Fibroblast of villous mesenchyme (primary cell): ENCODE data around the gene VPS39. TPM values are rescaled to one million over a fixed set of nuclear protein-coding genes. Genes with fewer than 3 reads are reported as not detected.

Experiments used
- DNase-seq: peaks from one replicate; pipeline ENCODE4 v3.0.0-alpha.2; 2010; ENCODE audit warnings: low read depth
- H3K4me3 ChIP-seq: 2 replicates; pipeline ENCODE4 v1.5.1; 2011; ENCODE audit warnings: low read depth, mild to moderate bottlenecking, low read length
- total RNA-seq: library from RNA; depleted of rRNA; stranded (reverse); fragments of >200 nt; gene quantifications from 2 replicates; pipeline ENCODE4 v1.2.3, GENCODE V29; 2012
- TF ChIP-seq, protein P1 (sequence below): IDR thresholded peaks from 2 replicates; pipeline ENCODE4 v1.5.1; 2012; ENCODE audit warnings: low read depth, mild to moderate bottlenecking, low read length; ENCODE audit not compliant: insufficient read depth

The VPS39 gene
- total RNA-seq, 1 donor, result 70.4 TPM

DNA sequence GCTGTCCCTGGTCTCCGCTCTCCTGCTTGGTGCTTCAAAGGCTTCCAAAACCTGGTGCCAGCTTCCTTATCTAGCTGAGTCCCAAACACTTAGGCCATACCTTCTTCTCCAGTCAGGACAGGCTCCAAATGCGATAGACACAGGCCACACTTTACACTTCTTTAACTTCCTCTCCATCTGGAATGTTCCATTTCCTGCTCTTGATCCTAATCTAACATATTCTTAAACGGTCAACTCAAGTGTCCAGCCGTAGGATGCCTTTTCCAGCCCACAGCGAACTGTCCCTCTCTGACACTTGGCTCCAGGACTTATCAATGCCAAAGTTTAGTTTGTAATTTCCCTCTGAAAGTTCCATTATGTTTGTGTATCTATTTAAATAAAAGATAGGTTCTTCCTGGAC is 32.4 kb downstream of the VPS39 start:
- DNase-seq, result no peak
- TF ChIP-seq, protein P1, sequence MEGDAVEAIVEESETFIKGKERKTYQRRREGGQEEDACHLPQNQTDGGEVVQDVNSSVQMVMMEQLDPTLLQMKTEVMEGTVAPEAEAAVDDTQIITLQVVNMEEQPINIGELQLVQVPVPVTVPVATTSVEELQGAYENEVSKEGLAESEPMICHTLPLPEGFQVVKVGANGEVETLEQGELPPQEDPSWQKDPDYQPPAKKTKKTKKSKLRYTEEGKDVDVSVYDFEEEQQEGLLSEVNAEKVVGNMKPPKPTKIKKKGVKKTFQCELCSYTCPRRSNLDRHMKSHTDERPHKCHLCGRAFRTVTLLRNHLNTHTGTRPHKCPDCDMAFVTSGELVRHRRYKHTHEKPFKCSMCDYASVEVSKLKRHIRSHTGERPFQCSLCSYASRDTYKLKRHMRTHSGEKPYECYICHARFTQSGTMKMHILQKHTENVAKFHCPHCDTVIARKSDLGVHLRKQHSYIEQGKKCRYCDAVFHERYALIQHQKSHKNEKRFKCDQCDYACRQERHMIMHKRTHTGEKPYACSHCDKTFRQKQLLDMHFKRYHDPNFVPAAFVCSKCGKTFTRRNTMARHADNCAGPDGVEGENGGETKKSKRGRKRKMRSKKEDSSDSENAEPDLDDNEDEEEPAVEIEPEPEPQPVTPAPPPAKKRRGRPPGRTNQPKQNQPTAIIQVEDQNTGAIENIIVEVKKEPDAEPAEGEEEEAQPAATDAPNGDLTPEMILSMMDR, result no peak
- no peak overlapping the region for H3K4me3 ChIP-seq

DNA sequence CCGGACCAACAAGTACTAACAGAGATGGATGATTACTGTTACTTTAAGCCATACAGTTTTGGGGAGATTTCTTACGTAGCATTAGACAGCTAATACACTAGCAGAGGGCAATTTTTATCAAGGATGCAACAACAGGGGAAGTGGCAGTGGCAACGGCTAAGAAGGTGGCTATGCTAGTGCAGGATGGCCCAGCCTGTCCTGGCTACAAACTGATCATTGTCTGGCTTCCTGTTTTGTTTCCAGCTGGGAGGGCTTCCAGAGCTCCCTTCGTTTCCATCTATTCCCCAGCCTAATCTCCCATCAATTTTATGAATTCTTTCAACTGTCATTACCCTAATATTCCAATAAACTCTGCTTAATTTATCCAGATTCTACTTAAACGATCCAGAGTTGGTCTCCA is 35.6 kb downstream of the VPS39 start:
- TF ChIP-seq, protein P1, result no peak
- DNase-seq, result no peak
- no peak overlapping the region for H3K4me3 ChIP-seq

DNA sequence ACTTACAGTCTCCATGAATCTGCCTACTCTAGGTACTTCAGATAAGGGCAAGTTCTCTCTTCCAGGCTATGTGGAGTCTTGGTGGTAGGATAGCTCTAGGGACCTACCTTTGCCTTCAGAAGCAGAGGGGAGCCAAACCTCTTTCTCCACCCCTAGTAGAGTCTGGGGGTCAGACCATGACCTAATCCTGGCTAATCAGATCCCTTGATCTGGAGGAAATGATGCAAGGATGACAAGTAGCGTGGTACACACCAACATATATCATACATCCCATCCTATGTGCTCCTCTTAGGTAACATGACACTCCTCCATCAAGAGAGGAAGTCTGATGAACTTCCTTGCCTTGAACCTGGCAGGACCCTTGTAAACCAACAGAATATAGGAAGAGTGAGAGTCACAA is 36.3 kb downstream of the VPS39 start:
- no peak for DNase-seq
- no peak overlapping the region for H3K4me3 ChIP-seq
- TF ChIP-seq, protein P1, result no peak

DNA sequence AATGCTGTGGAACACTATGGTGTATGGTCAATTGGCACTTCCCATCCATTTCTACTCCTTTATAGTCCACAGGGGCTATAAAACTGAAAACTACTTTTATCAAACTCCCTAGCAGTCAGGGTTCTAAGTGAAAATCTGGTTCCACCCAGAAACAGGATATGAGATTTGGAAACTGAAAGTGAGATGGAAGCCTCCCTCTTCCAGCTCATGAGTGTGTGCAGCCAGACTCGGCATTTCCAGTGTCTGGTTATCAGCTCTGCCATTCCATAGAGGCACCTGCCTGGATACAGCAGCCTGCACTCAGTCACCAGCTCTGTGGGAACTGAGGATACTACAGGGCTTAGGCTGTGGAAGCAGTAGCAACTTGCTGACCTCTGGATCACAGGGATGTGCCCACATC is 37.0 kb downstream of the VPS39 start:
- TF ChIP-seq, protein P1, result no peak
- no peak for DNase-seq
- H3K4me3 ChIP-seq, result no peak overlapping the region

DNA sequence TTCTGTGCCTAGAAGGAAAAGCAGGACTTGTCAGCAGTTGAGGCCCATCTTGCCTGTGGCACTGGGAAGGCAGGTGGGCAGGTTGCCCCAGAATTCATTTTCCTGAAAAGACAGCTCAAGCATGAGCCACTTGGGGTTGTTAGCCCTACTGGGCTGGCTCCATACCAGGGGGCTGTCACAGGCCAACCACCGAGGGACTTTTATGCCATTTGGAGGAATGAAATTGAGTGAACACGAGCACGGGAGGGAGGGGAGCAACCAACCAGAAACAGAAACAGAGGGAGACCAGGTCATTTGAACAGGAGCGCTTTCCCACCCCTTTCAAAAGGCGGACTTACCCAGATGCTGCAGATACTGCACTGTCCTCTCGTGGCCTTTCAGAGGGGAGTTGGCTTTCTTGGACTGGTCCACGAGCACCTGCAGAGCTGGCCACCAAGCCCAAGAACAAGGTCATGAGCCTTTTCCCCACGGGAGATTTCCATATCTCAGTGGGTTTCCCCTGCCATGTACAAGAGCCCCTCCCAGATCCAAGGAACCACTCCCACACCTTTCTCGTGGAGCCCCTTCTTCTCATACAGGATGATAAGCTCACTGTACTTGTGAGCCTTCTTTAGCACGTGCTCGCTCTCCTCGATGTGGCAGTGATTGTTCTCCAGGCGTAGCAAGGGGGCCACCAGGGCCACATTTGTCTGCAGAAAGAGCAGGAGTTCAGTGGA is 41.7 kb downstream of the VPS39 start:
- TF ChIP-seq, protein P1, result no peak
- no peak overlapping the region for H3K4me3 ChIP-seq
- no peak for DNase-seq

DNA sequence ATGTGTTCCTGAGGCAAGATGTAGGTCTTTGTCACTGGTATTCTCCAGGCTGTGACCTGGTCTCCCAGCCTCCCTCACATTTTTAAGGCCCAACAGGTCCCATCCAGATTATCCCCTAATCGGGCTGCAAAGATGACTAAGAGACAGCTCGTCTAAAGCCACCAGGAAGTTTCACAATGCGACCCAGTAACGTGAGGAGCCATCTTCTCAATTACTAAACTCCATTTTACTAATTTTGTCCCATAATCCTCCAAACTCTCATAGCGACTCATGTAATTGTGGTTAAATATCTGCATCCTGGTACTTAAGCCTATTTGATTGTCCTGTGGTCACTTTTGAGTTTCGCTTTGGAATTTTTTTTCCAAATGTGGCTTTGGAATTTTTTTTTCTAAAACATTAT is 43.0 kb downstream of the VPS39 start:
- TF ChIP-seq, protein P1, result no peak
- H3K4me3 ChIP-seq, result no peak overlapping the region
- peak; percentile 7 for DNase-seq

DNA sequence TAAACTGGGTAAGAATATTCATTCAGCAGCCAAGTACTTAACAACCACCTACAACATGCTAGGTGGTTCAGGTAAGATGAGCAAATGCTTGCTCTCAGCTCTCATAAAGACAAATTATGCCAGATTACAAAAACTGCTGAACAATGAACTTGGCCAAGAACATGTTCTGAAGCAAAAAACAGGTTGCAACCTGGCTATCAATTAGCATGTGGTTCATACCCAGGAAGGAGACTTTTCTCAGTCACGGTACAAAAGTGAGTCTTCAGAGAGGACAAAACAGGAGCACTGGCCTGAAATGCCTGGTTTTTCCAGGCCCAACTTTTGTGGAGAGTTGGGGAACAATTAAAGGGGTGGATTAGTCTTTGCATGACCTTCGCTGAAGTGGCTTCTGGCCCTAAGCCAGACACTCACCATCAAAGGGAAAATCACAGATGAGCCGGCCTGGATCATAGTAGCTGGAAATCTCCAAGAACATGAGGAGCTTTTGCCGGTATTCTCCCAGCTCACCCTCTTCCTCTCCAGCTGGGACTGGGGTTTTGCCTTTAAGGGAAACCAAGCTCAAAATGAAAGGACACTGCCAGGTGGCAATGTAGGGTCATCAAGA is 44.1 kb downstream of the VPS39 start:
- TF ChIP-seq, protein P1, result no peak
- no peak overlapping the region for H3K4me3 ChIP-seq
- DNase-seq, result no peak
